ENCODE measurements around the gene CLGN.
"Not testable (repeated sequence)": the region's sequence is repeated elsewhere in the genome, so short reads cannot be mapped to it uniquely, and the experiment has no call there.

Gene CLGN

DNA sequence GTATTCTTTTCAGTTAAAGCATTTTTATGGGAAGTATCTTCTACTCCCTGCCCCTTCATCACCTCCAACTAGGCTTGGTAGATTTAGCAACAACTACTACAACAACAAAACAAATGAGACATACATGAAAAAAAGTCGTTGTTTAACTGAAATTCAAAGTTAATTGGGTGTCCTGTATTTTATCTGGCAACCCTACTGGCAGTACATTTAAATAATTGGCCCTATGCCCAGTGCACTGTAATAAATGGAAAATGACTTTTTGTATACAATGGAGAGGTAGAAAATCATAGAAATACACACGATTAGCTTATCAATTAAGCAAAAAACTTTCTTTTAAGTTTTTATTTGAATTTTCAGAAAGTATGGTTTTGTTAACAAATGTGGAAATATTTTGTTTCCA is 21.4 kb upstream of the CLGN start:
- TF ChIP-seq, protein P1, sequence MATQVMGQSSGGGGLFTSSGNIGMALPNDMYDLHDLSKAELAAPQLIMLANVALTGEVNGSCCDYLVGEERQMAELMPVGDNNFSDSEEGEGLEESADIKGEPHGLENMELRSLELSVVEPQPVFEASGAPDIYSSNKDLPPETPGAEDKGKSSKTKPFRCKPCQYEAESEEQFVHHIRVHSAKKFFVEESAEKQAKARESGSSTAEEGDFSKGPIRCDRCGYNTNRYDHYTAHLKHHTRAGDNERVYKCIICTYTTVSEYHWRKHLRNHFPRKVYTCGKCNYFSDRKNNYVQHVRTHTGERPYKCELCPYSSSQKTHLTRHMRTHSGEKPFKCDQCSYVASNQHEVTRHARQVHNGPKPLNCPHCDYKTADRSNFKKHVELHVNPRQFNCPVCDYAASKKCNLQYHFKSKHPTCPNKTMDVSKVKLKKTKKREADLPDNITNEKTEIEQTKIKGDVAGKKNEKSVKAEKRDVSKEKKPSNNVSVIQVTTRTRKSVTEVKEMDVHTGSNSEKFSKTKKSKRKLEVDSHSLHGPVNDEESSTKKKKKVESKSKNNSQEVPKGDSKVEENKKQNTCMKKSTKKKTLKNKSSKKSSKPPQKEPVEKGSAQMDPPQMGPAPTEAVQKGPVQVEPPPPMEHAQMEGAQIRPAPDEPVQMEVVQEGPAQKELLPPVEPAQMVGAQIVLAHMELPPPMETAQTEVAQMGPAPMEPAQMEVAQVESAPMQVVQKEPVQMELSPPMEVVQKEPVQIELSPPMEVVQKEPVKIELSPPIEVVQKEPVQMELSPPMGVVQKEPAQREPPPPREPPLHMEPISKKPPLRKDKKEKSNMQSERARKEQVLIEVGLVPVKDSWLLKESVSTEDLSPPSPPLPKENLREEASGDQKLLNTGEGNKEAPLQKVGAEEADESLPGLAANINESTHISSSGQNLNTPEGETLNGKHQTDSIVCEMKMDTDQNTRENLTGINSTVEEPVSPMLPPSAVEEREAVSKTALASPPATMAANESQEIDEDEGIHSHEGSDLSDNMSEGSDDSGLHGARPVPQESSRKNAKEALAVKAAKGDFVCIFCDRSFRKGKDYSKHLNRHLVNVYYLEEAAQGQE (IDR thresholded peaks at IDR 0.05; ENCODE audit: insufficient replicate concordance, low read depth) = no peak
- TF ChIP-seq GABPA (IDR thresholded peaks at IDR 0.05; ENCODE audit: low read depth) (no peak), CTCF (IDR thresholded peaks at IDR 0.05; ENCODE audit: insufficient read depth, low read length) (no peak), POLR2AphosphoS5 (IDR thresholded peaks at IDR 0.05; ENCODE audit: low read depth) (no peak), SPI1 (IDR thresholded peaks at IDR 0.05; ENCODE audit: borderline replicate concordance, low read depth) (no peak)
- Histone ChIP-seq H3K27me3 (ENCODE audit: insufficient read depth, poor library complexity, severe bottlenecking) (peaks cover 2% of the 10 kb centered on the region), H3K4me3 (replicated peaks; ENCODE audit: insufficient read depth, low read length) (no peak overlapping the region), H3K27ac (replicated peaks) (no peak overlapping the region)
- DNase-seq (ENCODE audit: low read depth in 1 of 2, low spot score in 1 of 2) = no peak

- DNase-seq (ENCODE audit: low read depth in 1 of 2, low spot score in 1 of 2) = no peak
- H3K27ac ChIP-seq (replicated peaks) = no peak overlapping the region
- no peak overlapping the region for H3K4me3 ChIP-seq (replicated peaks; ENCODE audit: insufficient read depth, low read length)
- TF ChIP-seq SPI1 (IDR thresholded peaks at IDR 0.05; ENCODE audit: borderline replicate concordance, low read depth) (no peak), CTCF (IDR thresholded peaks at IDR 0.05; ENCODE audit: insufficient read depth, low read length) (no peak), POLR2AphosphoS5 (IDR thresholded peaks at IDR 0.05; ENCODE audit: low read depth) (no peak), GABPA (IDR thresholded peaks at IDR 0.05; ENCODE audit: low read depth) (no peak)
- TF ChIP-seq, protein P1 (IDR thresholded peaks at IDR 0.05; ENCODE audit: insufficient replicate concordance, low read depth) = no peak
- H3K27me3 ChIP-seq (ENCODE audit: insufficient read depth, poor library complexity, severe bottlenecking) = peaks cover 2% of the 10 kb centered on the region
Observed at GRCh38 chr4:140448162-140448561, 20.7 kb upstream of the CLGN start.

GRCh38 chr4:140444347-140444746 is 16.9 kb upstream of the CLGN start:
- not testable (repeated sequence) for H3K27ac ChIP-seq (replicated peaks); H3K4me3 ChIP-seq (replicated peaks; ENCODE audit: insufficient read depth, low read length); DNase-seq (ENCODE audit: low read depth in 1 of 2, low spot score in 1 of 2); H3K27me3 ChIP-seq (ENCODE audit: insufficient read depth, poor library complexity, severe bottlenecking)

GRCh38 chr4:140439644-140440142 is 12.2 kb upstream of the CLGN start:
- no peak for DNase-seq (ENCODE audit: low read depth in 1 of 2, low spot score in 1 of 2)
- H3K27me3 ChIP-seq (ENCODE audit: insufficient read depth, poor library complexity, severe bottlenecking) = peaks cover 4% of the 10 kb centered on the region
- TF ChIP-seq POLR2AphosphoS5 (IDR thresholded peaks at IDR 0.05; ENCODE audit: low read depth) (no peak), GABPA (IDR thresholded peaks at IDR 0.05; ENCODE audit: low read depth) (no peak), CTCF (IDR thresholded peaks at IDR 0.05; ENCODE audit: insufficient read depth, low read length) (no peak), SPI1 (IDR thresholded peaks at IDR 0.05; ENCODE audit: borderline replicate concordance, low read depth) (no peak)
- TF ChIP-seq, protein P1 (IDR thresholded peaks at IDR 0.05; ENCODE audit: insufficient replicate concordance, low read depth) = no peak
- H3K27ac ChIP-seq (replicated peaks) = no peak overlapping the region
- H3K4me3 ChIP-seq (replicated peaks; ENCODE audit: insufficient read depth, low read length) = no peak overlapping the region
